Karpas-422 (cell line): ENCODE data around the gene MAT2A. TPM values are rescaled to one million over a fixed set of nuclear protein-coding genes. Genes with fewer than 3 reads are reported as not detected.

Source experiments
- DNase-seq: peaks from one replicate; pipeline ENCODE4 v3.0.0-alpha.2; 2015
- H2AFZ ChIP-seq: fragments of 200-600 bp; sonication (generic); 2 replicates; pipeline ENCODE4 v1.6.1; 2014; ENCODE audit warnings: antibody characterized with exemption, low read length, mixed read lengths
- H3K27ac ChIP-seq: fragments of 200-600 bp; sonication (generic); 2 replicates; pipeline ENCODE4 v1.5.1; 2014; ENCODE audit warnings: mild to moderate bottlenecking, low read length, moderate library complexity
- H3K27me3 ChIP-seq: fragments of 200-600 bp; sonication (generic); 2 replicates; pipeline ENCODE4 v1.6.1; 2014; ENCODE audit warnings: low read length, mixed read lengths
- H3K36me3 ChIP-seq: fragments of 200-600 bp; sonication (generic); 2 replicates; pipeline ENCODE4 v1.6.1; 2014; ENCODE audit warnings: low read length, mixed read lengths; ENCODE audit not compliant: insufficient read depth
- H3K4me1 ChIP-seq: fragments of 200-600 bp; sonication (generic); 2 replicates; pipeline ENCODE4 v1.6.1; 2014; ENCODE audit warnings: mild to moderate bottlenecking, low read length, mixed read lengths
- H3K4me2 ChIP-seq: fragments of 200-600 bp; sonication (generic); 2 replicates; pipeline ENCODE4 v1.6.1; 2014; ENCODE audit warnings: low read length, low read depth, mild to moderate bottlenecking; ENCODE audit not compliant: poor library complexity, severe bottlenecking
- H3K4me3 ChIP-seq: fragments of 200-600 bp; sonication (generic); 2 replicates; pipeline ENCODE4 v1.5.1; 2014; ENCODE audit warnings: mild to moderate bottlenecking, antibody characterized with exemption, low read length, mixed read lengths
- H3K79me2 ChIP-seq: fragments of 200-600 bp; sonication (generic); 2 replicates; pipeline ENCODE4 v1.6.1; 2014; ENCODE audit warnings: mild to moderate bottlenecking, low read length, mixed read lengths
- H3K9ac ChIP-seq: fragments of 200-600 bp; sonication (generic); 2 replicates; pipeline ENCODE4 v1.6.0; 2014; ENCODE audit warnings: low read length
- H3K9me2 ChIP-seq: fragments of 200-600 bp; sonication (generic), shearing (Covaris generic); replicated peaks from 2 replicates; pipeline ENCODE4 v1.6.0; 2014; ENCODE audit warnings: mild to moderate bottlenecking, low read length, moderate library complexity; ENCODE audit not compliant: insufficient read depth
- H3K9me3 ChIP-seq: fragments of 300-700, 200-600 bp; sonication (generic); 2 replicates; pipeline ENCODE4 v1.6.1; 2014; ENCODE audit warnings: low read length, mixed read lengths
- H4K20me1 ChIP-seq: fragments of 200-600 bp; sonication (generic); 2 replicates; pipeline ENCODE4 v1.6.1; 2014; ENCODE audit warnings: mild to moderate bottlenecking, antibody characterized with exemption, low read length, low read depth; ENCODE audit not compliant: insufficient read depth
- total RNA-seq: library from RNA; depleted of rRNA; stranded (reverse); fragments of >200 nt; shearing (Covaris generic); gene quantifications from 2 replicates; pipeline ENCODE4 v1.2.3, GENCODE V29; 2014; ENCODE audit warnings: low replicate concordance

Gene MAT2A
- total RNA-seq, 1 experiment from 2014 or later, result 544 TPM

DNA sequence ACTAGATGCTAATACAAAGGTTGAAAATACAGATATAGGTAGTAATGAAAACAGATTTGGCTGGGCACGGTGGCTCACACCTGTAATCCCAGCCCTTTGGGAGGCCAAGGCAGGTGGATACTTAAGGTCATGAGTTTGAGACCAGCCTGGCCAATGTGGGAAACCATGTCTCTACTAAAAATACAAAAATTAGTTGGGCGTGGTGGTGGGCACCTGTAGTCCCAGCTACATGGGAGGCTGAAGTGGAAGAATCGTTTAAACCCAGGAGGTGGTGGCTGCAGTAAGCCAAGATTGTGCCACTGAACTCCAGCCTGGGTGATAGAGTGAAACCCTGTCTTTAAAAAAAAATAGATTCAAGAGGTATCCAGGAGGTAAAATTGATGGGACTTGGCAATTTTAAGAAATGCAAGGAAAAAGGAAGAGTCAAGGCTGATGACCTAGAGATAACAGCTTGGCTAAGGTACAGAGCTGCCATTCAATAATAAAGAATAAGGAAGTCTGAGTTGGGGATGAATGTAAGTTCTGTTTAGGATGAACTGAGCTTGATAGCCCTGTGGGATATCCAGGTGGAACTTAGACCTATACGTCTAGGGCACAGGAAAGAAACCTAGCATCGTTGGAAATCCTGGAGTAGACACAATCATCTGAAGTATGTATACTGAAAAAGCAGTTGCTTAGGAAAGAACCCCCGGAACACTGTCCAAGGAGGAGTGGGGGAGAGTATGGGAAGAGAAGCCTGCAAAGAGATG is 9.1 kb downstream of the MAT2A start:
- H2AFZ ChIP-seq, result no peak overlapping the region
- H3K4me3 ChIP-seq, result no peak overlapping the region
- DNase-seq, result no peak

DNA sequence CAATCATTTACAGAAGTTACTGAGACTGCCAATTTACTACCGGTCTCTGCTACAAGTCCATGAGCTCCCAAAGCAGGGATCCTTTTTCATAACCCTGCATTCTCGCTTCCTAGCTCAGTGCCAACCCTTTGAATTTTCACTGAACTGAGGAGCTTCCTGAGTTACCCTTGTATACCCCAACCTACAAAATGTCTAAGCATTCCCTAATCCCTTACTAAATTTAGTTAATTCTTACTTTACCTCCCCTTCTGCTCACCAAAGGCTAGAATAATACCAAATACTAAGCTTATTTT is 9.6 kb downstream of the MAT2A start:
- Histone ChIP-seq H3K79me2 (no peaks in the 10 kb centered on the region), H3K4me1 (no peaks in the 10 kb centered on the region), H3K36me3 (peaks cover 34% of the 10 kb centered on the region), H4K20me1 (no peaks in the 10 kb centered on the region), H3K27ac (no peak overlapping the region), H3K4me3 (no peak overlapping the region), H3K9me3 (no peaks in the 10 kb centered on the region), H3K9me2 (no peaks in the 10 kb centered on the region), H3K9ac (no peak overlapping the region), H2AFZ (no peak overlapping the region), H3K4me2 (no peak overlapping the region), H3K27me3 (no peaks in the 10 kb centered on the region)
- DNase-seq, result no peak

More for the DNA sequence above, 9.1 kb downstream of the MAT2A start:
- Histone ChIP-seq H3K9me2 (no peaks in the 10 kb centered on the region), H3K27me3 (no peaks in the 10 kb centered on the region), H3K9me3 (no peaks in the 10 kb centered on the region), H3K79me2 (no peaks in the 10 kb centered on the region), H3K27ac (no peak overlapping the region), H3K36me3 (peaks cover 37% of the 10 kb centered on the region), H4K20me1 (no peaks in the 10 kb centered on the region; the same call in 1 of the 2 replicates), H3K4me2 (no peak overlapping the region), H3K9ac (no peak overlapping the region), H3K4me1 (no peaks in the 10 kb centered on the region)

DNA sequence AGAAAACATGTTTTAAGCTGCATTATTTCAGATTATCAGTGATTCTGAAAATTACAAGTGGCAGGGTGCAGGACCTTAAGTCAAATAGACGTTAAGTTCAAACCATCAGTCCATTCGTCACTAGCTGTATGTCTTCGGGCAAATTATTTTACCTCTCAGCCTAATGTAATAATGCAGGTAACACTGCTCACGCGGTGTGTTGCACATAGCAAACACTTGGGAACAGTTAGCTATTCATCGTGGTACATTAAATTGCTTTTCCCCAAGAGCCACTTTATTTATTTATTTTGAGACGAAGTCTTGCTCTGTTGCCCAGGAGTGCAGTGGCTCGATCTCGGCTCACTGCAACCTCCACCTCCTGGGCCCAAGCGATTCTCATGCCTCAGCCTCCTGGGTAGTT is 10.1 kb downstream of the MAT2A start:
- Histone ChIP-seq H3K4me2 (no peak overlapping the region), H3K4me1 (no peaks in the 10 kb centered on the region), H3K79me2 (no peaks in the 10 kb centered on the region), H3K9me3 (no peaks in the 10 kb centered on the region), H3K36me3 (peaks cover 37% of the 10 kb centered on the region), H3K9ac (no peak overlapping the region), H4K20me1 (no peaks in the 10 kb centered on the region), H3K4me3 (no peak overlapping the region), H2AFZ (no peak overlapping the region), H3K27ac (no peak overlapping the region), H3K9me2 (no peaks in the 10 kb centered on the region), H3K27me3 (no peaks in the 10 kb centered on the region)
- DNase-seq, result no peak

DNA sequence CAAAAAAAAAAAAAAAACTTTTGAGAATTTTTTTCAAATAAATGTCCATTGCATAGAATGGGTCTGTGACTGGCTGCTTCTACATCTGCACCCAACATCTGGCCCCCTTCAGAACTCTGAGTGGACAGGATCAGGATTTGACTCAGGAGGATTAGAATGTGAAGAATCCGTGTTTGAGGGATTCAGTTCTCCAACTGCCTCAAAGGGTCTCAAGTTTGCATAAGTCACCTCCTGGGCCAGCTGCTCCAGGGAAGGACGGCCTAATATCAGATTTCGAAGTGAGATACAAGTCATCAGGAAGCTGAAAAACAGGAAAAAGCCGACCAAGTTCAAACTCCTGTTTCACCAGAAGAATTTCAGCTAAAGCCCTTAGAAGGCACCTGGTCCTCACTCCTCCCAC is 10.9 kb downstream of the MAT2A start:
- Histone ChIP-seq H4K20me1 (no peaks in the 10 kb centered on the region), H3K4me3 (no peak overlapping the region), H3K27me3 (no peaks in the 10 kb centered on the region), H3K36me3 (peaks cover 34% of the 10 kb centered on the region), H3K9me3 (no peaks in the 10 kb centered on the region), H3K9me2 (no peaks in the 10 kb centered on the region), H2AFZ (no peak overlapping the region), H3K9ac (no peak overlapping the region), H3K4me2 (no peak overlapping the region), H3K79me2 (no peaks in the 10 kb centered on the region), H3K27ac (no peak overlapping the region), H3K4me1 (no peaks in the 10 kb centered on the region)
- no peak for DNase-seq

GRCh38 chr2:85550486-85550885 is 11.5 kb downstream of the MAT2A start:
- Histone ChIP-seq H3K9me2 (no peaks in the 10 kb centered on the region), H3K79me2 (no peaks in the 10 kb centered on the region), H3K36me3 (peaks cover 29% of the 10 kb centered on the region), H3K4me3 (no peak overlapping the region), H2AFZ (no peak overlapping the region), H3K27ac (no peak overlapping the region), H3K4me2 (no peak overlapping the region), H4K20me1 (no peaks in the 10 kb centered on the region), H3K4me1 (peaks cover 5% of the 10 kb centered on the region), H3K9ac (no peak overlapping the region), H3K27me3 (no peaks in the 10 kb centered on the region), H3K9me3 (no peaks in the 10 kb centered on the region)
- no peak for DNase-seq

GRCh38 chr2:85551698-85552678 is 13.0 kb downstream of the MAT2A start:
- Histone ChIP-seq H3K9me2 (no peaks in the 10 kb centered on the region), H3K9ac (no peak overlapping the region), H4K20me1 (no peaks in the 10 kb centered on the region), H3K27me3 (no peaks in the 10 kb centered on the region), H3K79me2 (no peaks in the 10 kb centered on the region), H3K4me1 (peaks cover 5% of the 10 kb centered on the region), H3K4me2 (no peak overlapping the region), H3K36me3 (peaks cover 25% of the 10 kb centered on the region; the same call in 1 of the 2 replicates), H2AFZ (no peak overlapping the region), H3K4me3 (no peak overlapping the region), H3K9me3 (no peaks in the 10 kb centered on the region), H3K27ac (no peak overlapping the region)
- peak; percentile 97 for DNase-seq

- Histone ChIP-seq H3K27me3 (no peaks in the 10 kb centered on the region), H3K9ac (no peak overlapping the region), H4K20me1 (no peaks in the 10 kb centered on the region), H3K79me2 (peaks cover 5% of the 10 kb centered on the region), H3K4me3 (no peak overlapping the region), H2AFZ (no peak overlapping the region), H3K27ac (no peak overlapping the region), H3K4me1 (peaks cover 5% of the 10 kb centered on the region), H3K36me3 (peaks cover 27% of the 10 kb centered on the region), H3K4me2 (no peak overlapping the region), H3K9me3 (no peaks in the 10 kb centered on the region), H3K9me2 (no peaks in the 10 kb centered on the region)
- no peak for DNase-seq
Observed at GRCh38 chr2:85553184-85553583, 14.2 kb downstream of the MAT2A start.

DNA sequence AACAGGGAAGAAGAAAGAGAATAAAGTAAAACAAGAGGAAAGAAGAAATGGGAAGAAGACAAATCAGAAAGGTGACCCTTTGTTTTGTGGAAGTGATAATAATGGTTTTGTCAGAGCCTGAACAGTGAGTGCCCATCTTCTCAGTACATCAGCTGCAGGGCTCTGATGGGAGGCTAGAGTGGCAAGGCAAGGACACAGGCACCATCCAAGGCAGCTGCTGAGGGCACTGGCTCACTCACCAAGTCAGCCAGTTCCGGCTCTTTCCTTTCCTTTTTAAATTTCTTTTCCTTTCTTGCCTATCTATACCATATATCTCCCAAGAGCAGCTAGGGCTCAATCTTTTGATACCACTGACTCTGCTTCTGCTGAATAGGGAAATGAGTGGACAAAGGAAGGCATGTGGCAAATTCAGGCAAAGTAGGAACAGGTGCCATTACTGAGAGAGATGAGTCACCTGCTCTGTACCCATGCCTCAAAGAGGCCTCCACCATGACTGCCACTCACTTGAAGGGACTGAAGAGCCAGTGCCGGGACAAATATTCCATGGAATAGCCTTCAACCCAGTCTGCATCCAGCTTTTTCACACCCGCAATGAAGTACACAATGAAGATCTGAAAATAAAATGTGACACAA is 16.1 kb downstream of the MAT2A start:
- peaks cover 36% of the 10 kb centered on the region for H3K36me3 ChIP-seq
- no peak overlapping the region for H3K27ac ChIP-seq

More for the DNA sequence above, 16.1 kb downstream of the MAT2A start:
- H3K79me2 ChIP-seq, result peaks cover 23% of the 10 kb centered on the region
- H3K4me1 ChIP-seq, result peaks cover 10% of the 10 kb centered on the region
- DNase-seq, result no peak
- no peaks in the 10 kb centered on the region for H3K9me2 ChIP-seq
- H3K4me2 ChIP-seq, result no peak overlapping the region
- no peak overlapping the region for H2AFZ ChIP-seq
- no peaks in the 10 kb centered on the region for H3K9me3 ChIP-seq
- no peak overlapping the region for H3K9ac ChIP-seq
- no peaks in the 10 kb centered on the region for H4K20me1 ChIP-seq
- H3K4me3 ChIP-seq, result no peak overlapping the region
- H3K27me3 ChIP-seq, result no peaks in the 10 kb centered on the region
